Activated CD4-positive, alpha-beta T cell treated with anti-CD3 and anti-CD28 coated beads for 36 hours (primary cell): ENCODE measurements around the gene EPM2A. TPM values are rescaled to one million over a fixed set of nuclear protein-coding genes. Genes with fewer than 3 reads are reported as not detected.

ENCODE experiments used
- ATAC-seq: fragments of 200-7000 bp; cut with Tn5 transposase; one replicate; pipeline ENCODE4 v1.10.0; 2021; ENCODE audit warnings: mild to moderate bottlenecking, moderate library complexity
- CTCF ChIA-PET: fragments of 350-600 bp; sonication (Branson Sonifier 250); formaldehyde crosslinking; loops from one replicate; lab custom pipeline; 2021; ENCODE audit warnings: antibody characterized with exemption; lab: Charles Lee
- POLR2A ChIA-PET: fragments of 350-600 bp; sonication (Branson Sonifier 250); formaldehyde crosslinking; loops from one replicate; lab custom pipeline; 2021; ENCODE audit warnings: antibody characterized with exemption, inconsistent platforms; lab: Charles Lee
- DNase-seq: peaks from one replicate; pipeline ENCODE4 v3.0.0-alpha.2; 2020
- H3K27ac Mint-ChIP-seq: one replicate; pipeline ENCODE4 v1.8.0; 2021; ENCODE audit warnings: mixed read lengths
- H3K27me3 Mint-ChIP-seq: one replicate; pipeline ENCODE4 v1.8.0; 2021; ENCODE audit warnings: mixed read lengths
- H3K36me3 Mint-ChIP-seq: one replicate; pipeline ENCODE4 v1.8.0; 2021; ENCODE audit warnings: low read depth, mixed read lengths
- H3K4me1 Mint-ChIP-seq: one replicate; pipeline ENCODE4 v1.8.0; 2021; ENCODE audit warnings: mixed read lengths
- H3K4me3 Mint-ChIP-seq: one replicate; pipeline ENCODE4 v1.8.0; 2021; ENCODE audit warnings: mild to moderate bottlenecking, moderate library complexity, mixed read lengths
- H3K9me3 Mint-ChIP-seq: one replicate; pipeline ENCODE4 v1.8.0; 2021; ENCODE audit warnings: low read depth, mixed read lengths
- intact Hi-C, 2 experiments: fragments of 100-400 bp; cut with DNase I in 1 of 2; cut with micrococcal nuclease in 1 of 2; formaldehyde crosslinking; loops; one replicate each; pipeline versions ENCODE4 v1.14.2 to v1.15.1; 2022 to 2024; cut with DNase I, micrococcal nuclease
- total RNA-seq, 2 experiments: library from RNA; stranded (reverse); gene quantifications; one replicate each; pipeline ENCODE4 v1.2.3, GENCODE V29; 2021

Gene EPM2A
- total RNA-seq = 1 to 10 TPM; 6.7 to 7.2 TPM

GRCh38 chr6:145735356-145736165 is at the start of gene EPM2A:
EPM2A (minus strand) TSS chr6:145735520; CDS start chr6:145735498, 22 bp downstream.
- Mint-ChIP-seq H3K27me3 (no peaks in the 10 kb centered on the region), H3K4me1 (peaks cover 24% of the 10 kb centered on the region), H3K4me3 (peak within 1 kb of the TSS; percentile 89), H3K36me3 (peaks cover 2% of the 10 kb centered on the region), H3K27ac (peak within 1 kb of the TSS; percentile 99), H3K9me3 (peaks cover 3% of the 10 kb centered on the region)
- ChIA-PET CTCF (interaction anchor here (0.6 to 1.2 kb wide), 5 partner anchors 80 to 686 kb away, joined by 3 to 4 read pairs (median 4); no protein-coding TSS in a partner anchor), POLR2A (interaction anchor here (1.1 to 1.9 kb wide), 2 partner anchors 79 to 84 kb away, joined by 5 to 9 read pairs; partner anchors contain the start of gene FBXO30)
- ATAC-seq (peak; percentile 72), DNase-seq (peak; percentile 77)
- intact Hi-C loops = loop anchor here (1.0 to 10.0 kb wide), 7 partner anchors 79 to 1521 kb away; partner anchors contain the start of genes FBXO30 (in 2 of the 2) and SHPRH (in 2 of the 2)

GRCh38 chr6:145784683-145785082 is 49.4 kb upstream of the EPM2A start:
- ChIA-PET CTCF (no interaction called here), POLR2A (interaction anchor here (0.5 kb wide), 1 partner anchor 225 kb away, joined by 3 read pairs; no protein-coding TSS in a partner anchor)
- intact Hi-C loops = no loop called here
- DNase-seq (no peak), ATAC-seq (no peak)
- no peak overlapping the region for H3K27ac Mint-ChIP-seq
- H3K27me3 Mint-ChIP-seq = no peaks in the 10 kb centered on the region
- peaks cover 6% of the 10 kb centered on the region for H3K9me3 Mint-ChIP-seq
- no peaks in the 10 kb centered on the region for H3K4me1 Mint-ChIP-seq
- H3K36me3 Mint-ChIP-seq = peaks cover 4% of the 10 kb centered on the region
- no peak overlapping the region for H3K4me3 Mint-ChIP-seq

- Mint-ChIP-seq H3K27ac (no peak overlapping the region), H3K4me3 (no peak overlapping the region), H3K9me3 (peaks cover 5% of the 10 kb centered on the region), H3K36me3 (peaks cover 4% of the 10 kb centered on the region), H3K4me1 (no peaks in the 10 kb centered on the region), H3K27me3 (no peaks in the 10 kb centered on the region)
- intact Hi-C loops = no loop called here
- DNase-seq (no peak), ATAC-seq (no peak)
- ChIA-PET CTCF (interaction anchor here (0.6 kb wide), 1 partner anchor 28 kb away, joined by 3 read pairs; no protein-coding TSS in a partner anchor), POLR2A (no interaction called here)
Measured at GRCh38 chr6:145783796-145784195, 48.5 kb upstream of the EPM2A start.

GRCh38 chr6:145772846-145773245 is 37.5 kb upstream of the EPM2A start:
- no peak overlapping the region for H3K4me3 Mint-ChIP-seq
- no peaks in the 10 kb centered on the region for H3K27me3 Mint-ChIP-seq
- CTCF ChIA-PET = no interaction called here
- H3K4me1 Mint-ChIP-seq = no peaks in the 10 kb centered on the region
- intact Hi-C loops = no loop called here
- peaks cover 5% of the 10 kb centered on the region for H3K9me3 Mint-ChIP-seq
- no peak for ATAC-seq
- no peak overlapping the region for H3K27ac Mint-ChIP-seq
- POLR2A ChIA-PET = no interaction called here
- H3K36me3 Mint-ChIP-seq = no peaks in the 10 kb centered on the region
- no peak for DNase-seq

GRCh38 chr6:145765449-145765848 is 30.1 kb upstream of the EPM2A start:
- Mint-ChIP-seq H3K27me3 (no peaks in the 10 kb centered on the region), H3K4me3 (no peak overlapping the region), H3K4me1 (no peaks in the 10 kb centered on the region), H3K27ac (no peak overlapping the region), H3K9me3 (peaks cover 1% of the 10 kb centered on the region), H3K36me3 (no peaks in the 10 kb centered on the region)
- CTCF ChIA-PET = interaction anchor here (0.5 to 0.7 kb wide), 2 partner anchors 1510 to 1951 kb away, joined by 3 read pairs; no protein-coding TSS in a partner anchor
- DNase-seq (no peak), ATAC-seq (no peak)
- POLR2A ChIA-PET = no interaction called here
- intact Hi-C loops = no loop called here

GRCh38 chr6:145763742-145764141 is 28.4 kb upstream of the EPM2A start:
- Mint-ChIP-seq H3K4me1 (no peaks in the 10 kb centered on the region), H3K4me3 (no peak overlapping the region), H3K27ac (no peak overlapping the region), H3K27me3 (peaks cover 2% of the 10 kb centered on the region), H3K36me3 (no peaks in the 10 kb centered on the region), H3K9me3 (no peaks in the 10 kb centered on the region)
- ChIA-PET POLR2A (no interaction called here), CTCF (no interaction called here)
- DNase-seq = no peak
- intact Hi-C loops = no loop called here
- no peak for ATAC-seq

- Mint-ChIP-seq H3K9me3 (no peaks in the 10 kb centered on the region), H3K27ac (no peak overlapping the region), H3K4me3 (no peak overlapping the region), H3K36me3 (no peaks in the 10 kb centered on the region), H3K4me1 (no peaks in the 10 kb centered on the region), H3K27me3 (peaks cover 2% of the 10 kb centered on the region)
- CTCF ChIA-PET = interaction anchor here (0.6 to 1.1 kb wide), 3 partner anchors 9 to 19 kb away, joined by 3 read pairs; no protein-coding TSS in a partner anchor
- intact Hi-C loops = no loop called here
- ATAC-seq (no peak), DNase-seq (peak; percentile 8)
- POLR2A ChIA-PET = no interaction called here
Measured at GRCh38 chr6:145761584-145761983, 26.3 kb upstream of the EPM2A start.

- ATAC-seq (no peak), DNase-seq (no peak)
- peaks cover 4% of the 10 kb centered on the region for H3K27me3 Mint-ChIP-seq
- H3K9me3 Mint-ChIP-seq = no peaks in the 10 kb centered on the region
- H3K27ac Mint-ChIP-seq = no peak overlapping the region
- intact Hi-C loops = no loop called here
- H3K4me1 Mint-ChIP-seq = no peaks in the 10 kb centered on the region
- H3K4me3 Mint-ChIP-seq = no peak overlapping the region
- H3K36me3 Mint-ChIP-seq = no peaks in the 10 kb centered on the region
- ChIA-PET CTCF (no interaction called here), POLR2A (no interaction called here)
Measured at GRCh38 chr6:145758113-145758512, 22.8 kb upstream of the EPM2A start.

- CTCF ChIA-PET = no interaction called here
- Mint-ChIP-seq H3K9me3 (no peaks in the 10 kb centered on the region), H3K36me3 (no peaks in the 10 kb centered on the region), H3K27ac (no peak overlapping the region), H3K4me3 (no peak overlapping the region), H3K27me3 (peaks cover 4% of the 10 kb centered on the region), H3K4me1 (no peaks in the 10 kb centered on the region)
- ATAC-seq (no peak), DNase-seq (no peak)
- POLR2A ChIA-PET = no interaction called here
- intact Hi-C loops = no loop called here
Measured at GRCh38 chr6:145756170-145756662, 20.9 kb upstream of the EPM2A start.

GRCh38 chr6:145755682-145756081 is 20.4 kb upstream of the EPM2A start:
- ATAC-seq (no peak), DNase-seq (no peak)
- Mint-ChIP-seq H3K27me3 (peaks cover 4% of the 10 kb centered on the region), H3K9me3 (no peaks in the 10 kb centered on the region), H3K27ac (no peak overlapping the region), H3K4me3 (no peak overlapping the region), H3K4me1 (no peaks in the 10 kb centered on the region), H3K36me3 (no peaks in the 10 kb centered on the region)
- intact Hi-C loops = no loop called here
- POLR2A ChIA-PET = no interaction called here
- CTCF ChIA-PET = no interaction called here

- ATAC-seq (no peak), DNase-seq (no peak)
- ChIA-PET POLR2A (interaction anchor here (0.6 kb wide), 1 partner anchor 228 kb away, joined by 3 read pairs; no protein-coding TSS in a partner anchor), CTCF (interaction anchor here (0.8 kb wide), 1 partner anchor 9 kb away, joined by 3 read pairs; no protein-coding TSS in a partner anchor)
- H3K9me3 Mint-ChIP-seq = no peaks in the 10 kb centered on the region
- H3K36me3 Mint-ChIP-seq = peaks cover 4% of the 10 kb centered on the region
- peaks cover 4% of the 10 kb centered on the region for H3K4me1 Mint-ChIP-seq
- no peak overlapping the region for H3K4me3 Mint-ChIP-seq
- peaks cover 2% of the 10 kb centered on the region for H3K27me3 Mint-ChIP-seq
- no peak overlapping the region for H3K27ac Mint-ChIP-seq
- intact Hi-C loops = no loop called here
Measured at GRCh38 chr6:145752638-145753037, 17.3 kb upstream of the EPM2A start.
